Gastroesophageal sphincter (tissue), 3 donors: ENCODE measurements around the gene MTCP1.

Experiments used
- POLR2AphosphoS5 ChIP-seq: sonication (generic); formaldehyde crosslinking; IDR thresholded peaks from one replicate; pipeline ENCODE4 v1.6.1; 2017; ENCODE audit warnings: antibody characterized with exemption
- TF ChIP-seq, protein P1 (sequence below), 4 experiments: fragments of 200-600 bp in 2 of 4; fragments of 450-650 bp in 2 of 4; sonication (generic) in 1 of 4; IDR thresholded peaks; one replicate each; pipeline ENCODE4 v1.5.1; 2017 to 2019; ENCODE audit warnings: antibody characterized with exemption in 4 of 4, mild to moderate bottlenecking in 2 of 4, moderate library complexity in 2 of 4

DNA sequence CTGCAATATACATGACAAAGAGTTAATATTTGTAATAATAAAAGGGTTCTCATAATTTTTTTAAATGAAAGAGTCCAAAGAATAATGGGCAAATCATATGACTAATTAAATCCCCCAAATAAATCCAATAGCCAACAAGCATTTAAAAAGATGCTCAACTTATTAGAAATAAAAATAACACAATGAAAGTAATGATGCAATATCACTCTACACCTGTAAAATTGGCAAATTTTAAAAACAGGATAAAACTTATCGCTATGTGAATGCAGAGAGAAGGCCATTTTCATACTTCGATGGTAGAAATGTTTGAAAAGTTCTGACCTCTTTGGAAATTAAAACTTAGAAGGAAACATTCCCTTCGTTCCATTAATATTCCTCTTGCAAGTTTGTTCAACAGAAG lies 50.3 kb downstream of the MTCP1 start:
- TF ChIP-seq, protein P1, sequence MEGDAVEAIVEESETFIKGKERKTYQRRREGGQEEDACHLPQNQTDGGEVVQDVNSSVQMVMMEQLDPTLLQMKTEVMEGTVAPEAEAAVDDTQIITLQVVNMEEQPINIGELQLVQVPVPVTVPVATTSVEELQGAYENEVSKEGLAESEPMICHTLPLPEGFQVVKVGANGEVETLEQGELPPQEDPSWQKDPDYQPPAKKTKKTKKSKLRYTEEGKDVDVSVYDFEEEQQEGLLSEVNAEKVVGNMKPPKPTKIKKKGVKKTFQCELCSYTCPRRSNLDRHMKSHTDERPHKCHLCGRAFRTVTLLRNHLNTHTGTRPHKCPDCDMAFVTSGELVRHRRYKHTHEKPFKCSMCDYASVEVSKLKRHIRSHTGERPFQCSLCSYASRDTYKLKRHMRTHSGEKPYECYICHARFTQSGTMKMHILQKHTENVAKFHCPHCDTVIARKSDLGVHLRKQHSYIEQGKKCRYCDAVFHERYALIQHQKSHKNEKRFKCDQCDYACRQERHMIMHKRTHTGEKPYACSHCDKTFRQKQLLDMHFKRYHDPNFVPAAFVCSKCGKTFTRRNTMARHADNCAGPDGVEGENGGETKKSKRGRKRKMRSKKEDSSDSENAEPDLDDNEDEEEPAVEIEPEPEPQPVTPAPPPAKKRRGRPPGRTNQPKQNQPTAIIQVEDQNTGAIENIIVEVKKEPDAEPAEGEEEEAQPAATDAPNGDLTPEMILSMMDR (IDR thresholded peaks at IDR 0.05), result no peak
- TF ChIP-seq POLR2AphosphoS5, result no peak
